Trophoblast cell (in vitro differentiated cells and primary cell): Measurements from ENCODE around the gene MRPS10.
A peak's percentile ranks its signal among the peaks of the same experiment; 100 is the strongest.
"Not testable (repeated sequence)": the region's sequence is repeated elsewhere in the genome, so short reads cannot be mapped to it uniquely, and the experiment has no call there.

Source experiments
- DNase-seq, 2 donors: peaks; one replicate each; pipeline ENCODE4 v3.0.0-alpha.2; 2016
- H2AFZ ChIP-seq: 2 replicates; pipeline ENCODE4 v1.6.1; 2013; ENCODE audit warnings: low read length, moderate library complexity, mild to moderate bottlenecking; ENCODE audit not compliant: insufficient read depth, poor library complexity
- H2AK5ac ChIP-seq: 2 replicates; pipeline ENCODE4 v1.6.1; 2013; ENCODE audit warnings: mild to moderate bottlenecking, low read length
- H2BK120ac ChIP-seq: 2 replicates; pipeline ENCODE4 v1.6.1; 2013; ENCODE audit warnings: low read length, mild to moderate bottlenecking, moderate library complexity; ENCODE audit not compliant: insufficient read depth, poor library complexity
- H2BK12ac ChIP-seq: 2 replicates; pipeline ENCODE4 v1.6.1; 2013; ENCODE audit warnings: mild to moderate bottlenecking, low read length, moderate library complexity
- H2BK5ac ChIP-seq: 2 replicates; pipeline ENCODE4 v1.6.1; 2013; ENCODE audit warnings: low read length, low read depth, moderate library complexity, mild to moderate bottlenecking; ENCODE audit not compliant: poor library complexity
- H3K14ac ChIP-seq: 2 replicates; pipeline ENCODE4 v1.6.1; 2013; ENCODE audit warnings: mild to moderate bottlenecking, low read length
- H3K18ac ChIP-seq: 2 replicates; pipeline ENCODE4 v1.6.1; 2013; ENCODE audit warnings: mild to moderate bottlenecking, low read length
- H3K23ac ChIP-seq: 2 replicates; pipeline ENCODE4 v1.6.1; 2013; ENCODE audit warnings: low read length
- H3K27ac ChIP-seq: 2 replicates; pipeline ENCODE4 v1.5.1; 2013; ENCODE audit warnings: low read depth, mild to moderate bottlenecking, inconsistent platforms, low read length, moderate library complexity
- H3K27me3 ChIP-seq: 2 replicates; pipeline ENCODE4 v1.6.1; 2013; ENCODE audit warnings: inconsistent platforms, mild to moderate bottlenecking, low read length, moderate library complexity; ENCODE audit not compliant: insufficient read depth
- H3K36me3 ChIP-seq, 2 experiments: 1 replicate in 1 of 2; 2 replicates in 1 of 2; pipeline ENCODE4 v1.6.1; 2013; ENCODE audit warnings: low read length in 2 of 2, mild to moderate bottlenecking in 2 of 2, moderate library complexity in 1 of 2; ENCODE audit not compliant: insufficient read depth in 2 of 2, control insufficient read depth in 1 of 2
- H3K4ac ChIP-seq: 2 replicates; pipeline ENCODE4 v1.6.1; 2013; ENCODE audit warnings: low read depth, mild to moderate bottlenecking, low read length, moderate library complexity
- H3K4me1 ChIP-seq, 2 experiments: 1 replicate in 1 of 2; 2 replicates in 1 of 2; pipeline ENCODE4 v1.6.1; 2013; ENCODE audit warnings: low read length in 2 of 2, mild to moderate bottlenecking in 2 of 2, moderate library complexity in 1 of 2; ENCODE audit not compliant: insufficient read depth in 2 of 2, control insufficient read depth in 1 of 2
- H3K4me2 ChIP-seq: 2 replicates; pipeline ENCODE4 v1.6.1; 2013; ENCODE audit warnings: inconsistent platforms, mild to moderate bottlenecking, low read length, moderate library complexity
- H3K4me3 ChIP-seq: 2 replicates; pipeline ENCODE4 v1.5.1; 2013; ENCODE audit warnings: mild to moderate bottlenecking, low read depth, low read length, inconsistent platforms
- H3K79me1 ChIP-seq: one replicate; pipeline ENCODE4 v1.6.1; 2013; ENCODE audit warnings: low read length
- H3K79me2 ChIP-seq: 2 replicates; pipeline ENCODE4 v1.6.1; 2013; ENCODE audit warnings: low read length, mild to moderate bottlenecking; ENCODE audit not compliant: control insufficient read depth, insufficient read depth, poor library complexity
- H3K9ac ChIP-seq: 2 replicates; pipeline ENCODE4 v1.6.1; 2013; ENCODE audit warnings: mild to moderate bottlenecking, low read length
- H3K9me3 ChIP-seq: 2 replicates; pipeline ENCODE4 v1.6.1; 2013; ENCODE audit warnings: low read depth, mild to moderate bottlenecking, control low read depth, inconsistent platforms, low read length; ENCODE audit not compliant: insufficient read depth
- H4K12ac ChIP-seq: 2 replicates; pipeline ENCODE4 v1.6.1; 2013; ENCODE audit warnings: low read depth, mild to moderate bottlenecking, low read length, moderate library complexity
- H4K8ac ChIP-seq: 2 replicates; pipeline ENCODE4 v1.6.1; 2013; ENCODE audit warnings: low read depth, mild to moderate bottlenecking, low read length, moderate library complexity
- H4K91ac ChIP-seq: one replicate; pipeline ENCODE4 v1.6.1; 2013; ENCODE audit warnings: low read depth, mild to moderate bottlenecking, low read length, moderate library complexity
- WGBS: extraction: QIAGEN DNeasy Blood & Tissue Kit; methylation state at CpG from one replicate; pipeline ENCODE4 v1.1.7; 2013; ENCODE audit warnings: missing lambda C conversion rate; ENCODE audit not compliant: insufficient read length, insufficient coverage; ENCODE audit errors: extremely low coverage; 5-methylcytosine and 5-hydroxymethylcytosine counted together

Gene MRPS10

DNA sequence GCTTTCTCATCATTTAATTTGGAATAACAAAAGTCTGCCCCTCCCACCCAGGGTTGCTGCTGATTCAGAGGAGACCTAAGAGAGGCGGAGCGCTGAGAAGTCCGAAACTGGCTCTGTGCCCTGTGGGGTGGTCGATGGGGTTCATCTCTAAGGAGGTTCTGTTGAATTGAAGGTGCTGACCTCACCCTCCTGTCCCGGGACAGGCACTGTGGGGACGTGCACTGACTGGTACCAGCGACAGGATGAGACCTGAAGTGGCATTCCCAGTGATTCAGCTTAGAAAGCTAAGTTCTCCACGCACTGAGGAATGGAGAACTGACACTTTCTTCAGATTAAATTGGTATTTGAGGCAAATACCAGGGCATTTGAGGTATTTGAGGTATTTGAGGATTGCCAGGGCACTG, 24.2 kb downstream of the MRPS10 start:
- Histone ChIP-seq H3K79me2 (no peaks in the 10 kb centered on the region), H3K79me1 (no peaks in the 10 kb centered on the region), H3K23ac (no peak overlapping the region), H3K4me1 (no peaks in the 10 kb centered on the region), H2BK12ac (no peak overlapping the region), H2AK5ac (no peak overlapping the region), H3K36me3 (no peaks in the 10 kb centered on the region), H3K18ac (no peak overlapping the region), H2BK5ac (no peak overlapping the region), H2BK120ac (no peak overlapping the region), H3K27ac (no peak overlapping the region), H3K27me3 (no peaks in the 10 kb centered on the region), H3K9ac (no peak overlapping the region), H2AFZ (no peak overlapping the region), H4K8ac (no peak overlapping the region), H4K12ac (peak overlapping the region; percentile 17), H3K9me3 (no peaks in the 10 kb centered on the region), H3K4ac (no peak overlapping the region), H3K4me2 (no peak overlapping the region), H4K91ac (no peak overlapping the region), H3K14ac (no peak overlapping the region), H3K4me3 (no peak overlapping the region)
- WGBS, result no CpG with 5 or more reads among the region's 8 CpGs
- DNase-seq, result no peak

DNA sequence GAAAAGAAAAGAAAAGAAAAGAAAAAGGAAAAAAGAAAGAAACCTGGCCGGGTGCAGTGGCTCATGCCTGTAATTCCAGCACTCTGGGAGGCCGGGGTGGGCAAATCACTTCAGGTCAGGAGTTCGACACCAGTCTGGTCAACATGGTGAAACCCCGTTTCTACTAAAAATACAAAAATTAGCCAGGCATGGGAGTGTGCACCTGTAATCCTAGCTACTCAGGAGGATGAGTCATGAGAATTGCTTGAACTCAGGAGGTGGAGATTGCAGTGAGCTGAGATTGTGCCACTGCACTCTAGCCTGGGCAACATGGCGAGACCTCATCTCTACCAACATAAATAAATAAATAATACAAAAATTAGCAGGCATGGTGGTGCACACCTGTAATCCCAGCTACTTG, 25.3 kb downstream of the MRPS10 start:
- not testable (repeated sequence) for H3K79me1 ChIP-seq, H3K18ac ChIP-seq, H3K79me2 ChIP-seq, H2BK5ac ChIP-seq, H3K27me3 ChIP-seq, H3K27ac ChIP-seq, H3K9ac ChIP-seq, H2BK120ac ChIP-seq, H2AK5ac ChIP-seq, H3K14ac ChIP-seq, H3K36me3 ChIP-seq, H3K4me1 ChIP-seq, H2AFZ ChIP-seq, DNase-seq, H4K91ac ChIP-seq, H3K9me3 ChIP-seq, H2BK12ac ChIP-seq, H3K4ac ChIP-seq, H3K23ac ChIP-seq, H4K8ac ChIP-seq, H3K4me3 ChIP-seq, H4K12ac ChIP-seq, H3K4me2 ChIP-seq
- no CpG with 5 or more reads among the region's 5 CpGs for WGBS

DNA sequence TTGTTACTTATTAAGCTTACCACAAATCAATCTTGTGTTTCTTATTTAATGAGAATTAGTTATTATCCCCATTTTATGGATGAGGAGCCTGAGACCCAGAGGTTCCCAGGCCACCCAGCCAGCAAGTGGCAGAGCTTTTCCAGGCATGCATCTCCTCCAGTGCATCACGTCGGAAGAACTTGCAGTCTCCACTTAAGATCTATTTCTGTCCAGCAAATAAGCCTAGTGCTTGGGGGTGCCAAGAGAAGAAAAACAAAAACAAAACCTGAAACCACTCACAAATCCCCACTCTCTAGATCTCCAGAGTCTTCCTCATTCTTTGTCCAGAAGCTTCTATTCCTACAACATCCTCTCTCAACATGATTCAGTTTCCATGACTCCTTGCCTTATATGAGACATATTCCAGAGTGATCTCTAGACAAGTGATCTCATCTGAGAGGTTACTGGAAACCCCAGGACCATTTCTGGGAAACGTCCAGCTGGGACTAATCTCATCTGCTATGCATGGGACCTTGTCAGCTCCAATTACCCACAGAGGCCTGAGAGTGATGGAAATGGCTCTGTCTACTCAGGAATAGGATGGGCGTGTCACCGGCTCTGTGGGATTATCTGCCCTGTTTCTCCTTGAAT, 27.0 kb downstream of the MRPS10 start:
- no peak overlapping the region for H3K23ac ChIP-seq
- no peak overlapping the region for H2BK12ac ChIP-seq
- H3K4me3 ChIP-seq, result no peak overlapping the region
- H3K79me2 ChIP-seq, result no peaks in the 10 kb centered on the region
- no peak overlapping the region for H3K9ac ChIP-seq
- H2BK120ac ChIP-seq, result no peak overlapping the region
- no peaks in the 10 kb centered on the region for H3K79me1 ChIP-seq
- no peaks in the 10 kb centered on the region for H3K36me3 ChIP-seq
- no peaks in the 10 kb centered on the region for H3K27me3 ChIP-seq
- no peak for DNase-seq
- H4K91ac ChIP-seq, result no peak overlapping the region
- H3K4me2 ChIP-seq, result no peak overlapping the region
- no peak overlapping the region for H3K18ac ChIP-seq
- H2AK5ac ChIP-seq, result no peak overlapping the region
- H2AFZ ChIP-seq, result no peak overlapping the region
- no peak overlapping the region for H2BK5ac ChIP-seq
- no peak overlapping the region for H4K12ac ChIP-seq
- H3K14ac ChIP-seq, result no peak overlapping the region
- no peak overlapping the region for H3K27ac ChIP-seq
- H3K9me3 ChIP-seq, result no peaks in the 10 kb centered on the region
- H3K4ac ChIP-seq, result no peak overlapping the region
- WGBS, result no CpG with 5 or more reads among the region's 5 CpGs
- no peaks in the 10 kb centered on the region for H3K4me1 ChIP-seq
- H4K8ac ChIP-seq, result no peak overlapping the region

DNA sequence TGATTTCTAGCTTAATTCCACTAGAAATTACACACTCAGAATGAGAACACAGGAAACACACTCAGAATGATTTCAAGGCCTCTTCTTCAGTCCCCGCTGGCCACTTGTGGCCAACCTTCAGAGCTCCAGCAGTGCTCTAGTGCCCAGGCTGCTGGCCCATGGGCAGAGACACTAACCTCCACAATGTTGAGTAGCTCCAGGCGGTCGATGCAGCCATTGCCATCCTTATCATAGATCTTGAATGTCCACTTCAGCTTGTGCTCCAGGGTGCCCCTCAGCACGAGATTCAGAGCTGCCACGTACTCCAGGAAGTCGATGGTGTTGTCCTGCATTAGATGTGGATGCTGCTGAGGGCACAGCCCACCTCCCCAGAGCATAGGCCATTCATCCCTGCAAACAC, 29.3 kb downstream of the MRPS10 start:
- no CpG with 5 or more reads among the region's 6 CpGs for WGBS
- no peak overlapping the region for H3K23ac ChIP-seq
- no peaks in the 10 kb centered on the region for H3K9me3 ChIP-seq
- no peak overlapping the region for H3K4me2 ChIP-seq
- no peak overlapping the region for H3K14ac ChIP-seq
- no peaks in the 10 kb centered on the region for H3K4me1 ChIP-seq
- no peak overlapping the region for H2AFZ ChIP-seq
- no peak overlapping the region for H3K4ac ChIP-seq
- H3K27me3 ChIP-seq, result no peaks in the 10 kb centered on the region
- no peak for DNase-seq
- H3K4me3 ChIP-seq, result no peak overlapping the region
- H4K8ac ChIP-seq, result no peak overlapping the region
- H2AK5ac ChIP-seq, result no peak overlapping the region
- no peak overlapping the region for H3K18ac ChIP-seq
- H4K12ac ChIP-seq, result no peak overlapping the region
- H2BK5ac ChIP-seq, result no peak overlapping the region
- no peaks in the 10 kb centered on the region for H3K36me3 ChIP-seq
- H3K79me2 ChIP-seq, result no peaks in the 10 kb centered on the region
- H3K9ac ChIP-seq, result no peak overlapping the region
- H3K79me1 ChIP-seq, result no peaks in the 10 kb centered on the region
- no peak overlapping the region for H3K27ac ChIP-seq
- H2BK120ac ChIP-seq, result no peak overlapping the region
- H4K91ac ChIP-seq, result no peak overlapping the region
- H2BK12ac ChIP-seq, result no peak overlapping the region
